Choroid plexus epithelial cell (primary cell): ENCODE data around the gene TICAM1.
"Not testable (repeated sequence)": the region's sequence is repeated elsewhere in the genome, so short reads cannot be mapped to it uniquely, and the experiment has no call there.

ENCODE experiments used
- DNase-seq: peaks from one replicate; pipeline ENCODE4 v3.0.0-alpha.2; 2010; ENCODE audit warnings: low read depth
- H3K4me3 ChIP-seq: 2 replicates; pipeline ENCODE4 v1.5.1; 2011; ENCODE audit warnings: low read depth, mild to moderate bottlenecking, control low read depth, low read length, moderate library complexity
- CTCF ChIP-seq: conservative IDR thresholded peaks from 2 replicates; pipeline ENCODE4 v1.5.1; 2011; ENCODE audit warnings: low read depth, mild to moderate bottlenecking, control low read depth, inconsistent platforms, low read length, moderate library complexity

The TICAM1 gene

GRCh38 chr19:4811328-4812131 is 20.0 kb downstream of the TICAM1 start:
- DNase-seq = peak; percentile 74
- no peak overlapping the region for H3K4me3 ChIP-seq
- peak; percentile 89 for TF ChIP-seq CTCF

GRCh38 chr19:4807188-4807587 is 24.3 kb downstream of the TICAM1 start:
- DNase-seq = no peak

GRCh38 chr19:4806384-4806783 is 25.1 kb downstream of the TICAM1 start:
- no peak overlapping the region for H3K4me3 ChIP-seq
- DNase-seq = no peak
- no peak for TF ChIP-seq CTCF

More at GRCh38 chr19:4807188-4807587, 24.3 kb downstream of the TICAM1 start:
- TF ChIP-seq CTCF = no peak
- no peak overlapping the region for H3K4me3 ChIP-seq

GRCh38 chr19:4805140-4805539 is 26.4 kb downstream of the TICAM1 start:
- DNase-seq, H3K4me3 ChIP-seq: not testable (repeated sequence)

GRCh38 chr19:4803736-4804695 is 27.5 kb downstream of the TICAM1 start:
- peak; percentile 47 for DNase-seq
- no peak overlapping the region for H3K4me3 ChIP-seq
- TF ChIP-seq CTCF = peak; percentile 74

GRCh38 chr19:4802711-4803110 is 28.8 kb downstream of the TICAM1 start:
- H3K4me3 ChIP-seq = no peak overlapping the region
- DNase-seq = no peak
- no peak for TF ChIP-seq CTCF

- DNase-seq = no peak
- TF ChIP-seq CTCF = no peak
- H3K4me3 ChIP-seq = no peak overlapping the region
Observed at GRCh38 chr19:4801085-4801619, 30.4 kb downstream of the TICAM1 start.
